Stimulated activated CD4-positive, alpha-beta T cell treated with anti-CD3 and anti-CD28 coated beads, Interleukin-12 subunit alpha, Interleukin-12 subunit beta, amount 100 ng/mL, for 24 hours (primary cell): ENCODE measurements around the gene C20orf141.

ENCODE experiments used
- DNase-seq, 2 experiments: peaks; one replicate each; pipeline ENCODE4 v3.0.0-alpha.2; 2020; ENCODE audit warnings: low read depth in 2 of 2

C20orf141 gene

DNA sequence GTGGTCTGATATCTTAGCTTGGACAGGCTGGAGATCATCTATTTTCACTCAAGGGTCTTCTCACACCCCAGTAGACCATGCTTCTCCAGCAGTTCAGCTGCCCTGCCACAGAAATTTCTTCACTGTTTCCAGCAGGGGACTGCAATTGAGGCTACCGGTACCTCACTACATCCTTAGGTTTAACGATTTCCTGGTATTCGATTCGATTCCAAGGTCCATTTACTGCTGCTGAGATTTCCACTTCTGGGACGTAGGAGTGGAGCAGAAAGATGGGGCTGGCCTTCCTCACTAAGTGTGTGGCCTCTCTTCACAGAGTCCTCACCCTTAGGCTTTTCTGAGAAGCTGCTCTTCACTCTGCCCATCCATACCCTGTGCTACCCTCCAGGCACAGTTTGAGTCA lies 31.9 kb downstream of the C20orf141 start:
- no peak for DNase-seq

DNA sequence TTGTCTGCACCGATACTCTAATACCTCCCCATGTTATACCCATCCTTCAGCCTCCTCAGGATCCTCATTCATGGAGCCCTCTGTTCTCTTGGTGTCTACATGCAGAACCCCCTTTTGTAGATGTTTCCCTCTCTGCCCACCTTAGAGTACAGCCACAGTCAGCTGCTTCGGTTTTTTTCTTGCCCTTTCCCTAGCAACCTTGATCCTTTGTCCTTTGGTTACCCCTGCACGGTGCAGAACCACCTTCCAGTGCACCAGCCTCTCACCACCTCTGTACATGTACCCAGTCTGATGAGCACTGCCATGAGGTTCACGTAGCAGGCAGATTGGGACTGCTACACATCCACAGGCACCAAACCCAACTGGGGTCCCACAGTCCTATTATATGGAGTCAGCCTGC lies 33.0 kb downstream of the C20orf141 start:
- DNase-seq = no peak

DNA sequence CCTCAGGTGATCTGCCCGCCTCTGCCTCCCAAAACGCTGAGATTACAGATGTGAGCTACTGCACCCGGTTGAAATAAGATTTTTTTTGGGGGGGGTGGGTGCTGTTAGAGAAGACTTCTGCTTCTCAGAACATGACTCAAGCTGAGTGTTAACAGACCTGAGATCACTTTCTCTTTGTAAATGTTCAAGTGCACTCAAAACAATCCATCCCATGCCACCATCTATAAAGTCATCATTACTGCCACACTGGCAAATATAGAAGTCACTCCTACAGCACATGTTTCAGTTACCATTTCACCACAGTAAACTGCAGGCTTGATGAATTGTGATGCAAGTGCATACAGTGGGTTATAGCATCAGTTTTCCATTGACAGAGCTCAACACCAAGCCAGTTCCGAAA lies 34.7 kb downstream of the C20orf141 start:
- DNase-seq = no peak

DNA sequence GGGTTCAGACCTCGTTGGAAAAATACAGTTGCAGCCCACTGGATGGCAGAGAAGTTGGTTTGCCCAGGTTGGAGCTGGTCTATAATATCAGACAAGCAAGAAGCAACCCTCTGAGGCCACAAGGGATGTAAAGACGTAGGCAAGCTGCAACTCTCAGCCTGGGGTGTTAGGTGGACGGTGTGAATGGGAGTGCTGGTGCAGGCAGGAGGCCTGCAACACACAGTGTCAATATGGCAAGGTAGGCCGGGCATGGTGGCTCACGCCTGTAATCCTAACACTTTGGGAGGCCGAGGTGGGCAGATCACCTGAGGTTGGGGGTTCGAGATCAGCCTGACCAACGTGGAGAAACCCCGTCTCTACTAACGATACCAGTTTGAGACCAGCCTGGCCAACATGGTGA lies 36.3 kb downstream of the C20orf141 start:
- no peak for DNase-seq

DNA sequence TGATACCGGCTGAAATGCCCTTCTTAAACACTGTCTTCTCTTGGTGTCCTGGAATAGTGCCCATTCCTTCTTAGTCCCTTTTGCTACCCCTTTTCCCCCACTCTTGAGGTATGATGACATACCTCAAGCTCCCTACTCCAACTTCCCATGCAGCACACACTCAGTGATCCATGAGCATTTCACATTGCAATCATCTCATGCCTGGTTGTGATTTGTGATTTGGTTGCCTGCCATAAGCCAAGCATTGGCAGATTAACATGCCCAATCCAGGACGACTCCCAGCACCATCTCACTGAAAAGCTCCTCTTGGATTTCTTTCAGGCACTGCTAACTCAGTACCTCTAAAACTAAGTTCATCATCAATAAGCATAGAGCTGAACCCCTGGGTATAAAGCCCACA lies 43.8 kb downstream of the C20orf141 start:
- DNase-seq = no peak

DNA sequence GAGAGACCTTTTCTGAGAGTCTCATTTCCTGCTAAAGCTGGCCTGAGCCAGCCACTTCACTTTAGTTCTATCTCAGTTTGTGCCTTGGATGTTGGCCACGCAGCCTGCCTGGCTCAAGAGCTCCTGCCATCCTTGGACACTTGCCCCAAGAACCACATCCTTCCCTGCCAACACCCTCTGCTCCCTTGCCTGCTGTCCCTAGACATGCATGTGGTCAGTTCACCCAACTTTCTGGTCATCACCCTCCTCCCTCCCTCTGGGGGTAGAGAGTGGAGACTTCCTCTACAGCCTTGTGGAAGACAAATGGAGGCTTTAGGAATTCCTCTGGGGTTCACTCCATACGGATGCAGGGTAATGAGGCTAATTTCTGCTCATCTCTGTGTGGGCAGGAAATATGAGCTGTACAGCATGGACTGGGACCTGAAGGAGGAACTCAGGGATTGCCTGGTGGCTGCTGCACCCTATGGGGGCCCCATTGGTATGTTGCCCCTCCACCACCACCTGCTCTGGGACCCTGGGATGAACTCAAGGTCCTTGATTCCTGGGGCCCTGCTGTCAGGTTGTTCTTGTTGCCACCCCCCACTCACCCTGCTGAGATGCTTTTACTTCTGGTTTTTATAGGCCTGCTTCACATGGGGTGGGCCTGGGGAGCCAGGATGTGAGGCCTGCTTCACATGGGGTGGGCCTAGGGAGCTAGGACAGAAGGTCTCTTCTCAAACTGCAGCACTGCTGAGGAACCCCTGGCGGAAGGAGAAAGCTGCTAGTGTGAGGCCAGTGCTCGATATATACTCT lies 44.7 kb downstream of the C20orf141 start:
- DNase-seq = no peak

DNA sequence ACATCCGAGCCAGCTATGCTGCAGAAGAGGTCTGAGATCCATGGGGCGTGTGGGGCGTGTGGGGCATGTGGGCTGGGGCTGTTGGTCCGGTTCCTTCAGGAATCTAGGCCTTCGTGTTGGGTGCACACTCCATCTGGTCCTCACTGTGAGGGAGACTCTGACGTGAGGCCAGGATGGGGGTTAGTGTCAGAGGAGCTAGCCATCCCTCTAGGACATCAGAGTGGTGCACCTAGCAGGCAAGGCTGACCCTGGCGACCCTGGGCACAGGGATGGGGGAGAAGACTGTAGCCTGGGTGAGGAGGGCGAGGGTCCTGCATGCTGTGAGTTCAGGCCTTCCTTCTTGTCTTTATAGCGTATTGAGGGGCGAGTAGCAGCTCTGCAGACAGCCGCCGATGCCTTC lies 49.8 kb downstream of the C20orf141 start:
- DNase-seq = no peak

DNA sequence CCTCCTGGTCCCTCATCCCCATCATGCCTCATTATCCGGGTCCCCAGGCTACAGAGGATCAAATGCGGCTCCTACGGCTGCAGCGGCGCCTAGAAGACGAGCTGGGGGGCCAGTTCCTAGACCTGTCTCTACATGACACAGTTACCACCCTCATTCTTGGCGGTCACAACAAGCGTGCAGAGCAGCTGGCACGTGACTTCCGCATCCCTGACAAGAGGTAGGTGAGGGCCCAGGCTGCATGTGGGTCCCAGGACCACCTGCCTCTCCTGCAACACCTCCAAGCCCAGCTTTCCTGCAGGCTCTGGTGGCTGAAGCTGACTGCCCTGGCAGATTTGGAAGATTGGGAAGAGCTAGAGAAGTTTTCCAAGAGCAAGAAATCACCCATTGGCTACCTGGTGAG lies 50.3 kb downstream of the C20orf141 start:
- no peak for DNase-seq
